NCI-H510A treated with DMSO at 0.1 percent for 48 hours (cell line): Measurements from ENCODE around the gene C3orf33.

ENCODE experiments used
- DNase-seq: peaks from one replicate; lab custom pipeline; 2025; lab: John Stamatoyannopoulos, UW

The C3orf33 gene

GRCh38 chr3:155741603-155742002 is 64.5 kb downstream of the C3orf33 start:
- DNase-seq: no peak

GRCh38 chr3:155741101-155741500 is 65.0 kb downstream of the C3orf33 start:
- DNase-seq: no peak

DNA sequence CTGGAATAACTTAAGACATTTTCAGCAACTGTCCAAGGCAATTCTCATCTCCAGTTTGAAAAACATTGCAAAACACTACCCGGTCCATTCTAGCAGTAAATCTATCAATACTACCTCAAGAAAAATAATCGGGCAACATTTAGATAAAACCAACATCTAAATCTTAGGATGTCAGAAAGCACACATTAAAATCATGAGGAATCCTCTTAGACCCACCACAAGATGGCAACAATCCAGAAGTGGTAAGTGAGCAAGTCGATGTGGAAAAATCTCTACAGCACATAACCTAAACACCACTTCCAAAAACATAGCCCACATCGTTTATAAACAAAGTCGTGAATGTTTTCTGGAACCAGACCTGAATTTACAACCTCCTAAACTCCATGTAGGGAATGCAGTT is 66.9 kb downstream of the C3orf33 start:
- no peak for DNase-seq

- DNase-seq: no peak
These were observed 67.5 kb downstream of the C3orf33 start for GRCh38 chr3:155738580-155739076.

DNA sequence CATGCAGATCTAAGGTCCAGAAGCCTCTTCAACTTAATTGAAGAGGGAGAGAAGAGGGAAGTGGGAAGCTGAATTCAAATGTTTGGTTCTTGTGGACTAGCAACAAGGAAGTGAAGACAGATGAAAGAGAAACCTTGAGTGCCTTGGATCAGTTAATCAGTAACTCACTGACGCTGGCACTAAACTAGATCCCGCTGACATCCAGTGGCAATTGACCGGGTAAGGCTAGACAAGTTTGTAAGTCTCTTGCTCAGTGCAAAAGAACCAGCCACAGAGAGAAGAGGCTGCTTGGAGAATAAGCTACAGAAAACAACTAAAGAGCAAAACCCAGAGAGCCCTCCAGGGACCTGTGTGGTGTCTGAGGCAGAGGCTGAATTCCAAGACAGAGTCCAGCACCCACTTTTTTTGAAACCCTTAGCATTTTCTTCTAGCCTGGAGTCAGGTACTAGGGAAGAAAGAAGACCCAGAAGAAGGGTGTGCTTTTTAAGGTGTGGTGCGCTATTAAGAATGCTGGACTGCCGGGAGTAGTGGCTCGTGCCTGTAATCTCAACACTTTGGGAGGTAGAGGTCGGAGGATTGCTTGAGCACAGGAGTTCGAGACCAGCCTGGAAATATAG is 68.1 kb downstream of the C3orf33 start:
- peak; percentile 18 for DNase-seq

DNA sequence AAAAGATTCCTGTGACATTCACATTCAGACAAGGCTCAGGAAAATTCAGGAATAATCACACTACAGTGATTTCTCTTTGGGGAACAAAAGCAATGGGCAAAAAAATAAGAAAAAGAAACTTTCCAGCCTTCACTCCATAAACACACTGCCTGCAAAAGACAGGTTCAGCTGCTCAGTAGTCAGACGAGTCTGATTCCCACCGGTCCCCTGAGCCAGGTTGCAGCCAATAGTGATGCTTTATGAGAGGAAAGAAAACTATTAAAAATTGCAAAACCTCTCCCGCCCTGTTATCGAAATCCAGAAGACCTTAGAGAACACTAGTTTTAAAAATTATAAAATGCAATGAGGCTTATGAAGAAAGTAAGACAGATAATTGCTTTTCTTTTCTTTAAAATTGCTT is 69.7 kb downstream of the C3orf33 start:
- DNase-seq: no peak

DNA sequence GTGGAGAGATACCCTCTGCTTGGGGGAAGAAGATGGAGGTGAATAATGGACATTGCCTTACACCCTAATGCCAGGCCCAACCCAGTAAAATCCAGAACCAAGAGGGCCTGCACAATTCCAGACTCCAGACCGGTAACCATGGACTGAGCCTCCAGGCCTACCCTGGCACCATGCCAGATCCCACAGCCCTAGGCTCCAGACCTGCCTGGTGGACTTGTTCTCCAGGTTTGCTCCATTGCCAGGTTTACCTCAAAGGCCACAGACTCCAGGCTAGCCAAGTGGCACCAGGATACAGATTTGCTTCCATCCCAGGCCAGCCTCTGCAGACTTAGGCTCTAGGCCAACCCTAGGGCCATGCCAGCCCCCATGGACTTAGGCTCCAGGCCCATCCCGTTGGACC is 75.2 kb downstream of the C3orf33 start:
- DNase-seq: no peak

GRCh38 chr3:155727836-155728235 is 78.2 kb downstream of the C3orf33 start:
- no peak for DNase-seq

- no peak for DNase-seq
These were observed 91.8 kb downstream of the C3orf33 start for GRCh38 chr3:155714295-155714718.
